HG03025 (cell line): ENCODE results near the gene PFAS.
"Not testable (repeated sequence)": the region's sequence is repeated elsewhere in the genome, so short reads cannot be mapped to it uniquely, and the experiment has no call there.

Experiments used
- ATAC-seq: cut with Tn5 transposase; IDR thresholded peaks from one replicate; pipeline ENCODE4 v1.9.1; 2021; ENCODE audit warnings: mild to moderate bottlenecking, moderate library complexity; ENCODE audit not compliant: unreplicated experiment, low FRiP score

PFAS gene

DNA sequence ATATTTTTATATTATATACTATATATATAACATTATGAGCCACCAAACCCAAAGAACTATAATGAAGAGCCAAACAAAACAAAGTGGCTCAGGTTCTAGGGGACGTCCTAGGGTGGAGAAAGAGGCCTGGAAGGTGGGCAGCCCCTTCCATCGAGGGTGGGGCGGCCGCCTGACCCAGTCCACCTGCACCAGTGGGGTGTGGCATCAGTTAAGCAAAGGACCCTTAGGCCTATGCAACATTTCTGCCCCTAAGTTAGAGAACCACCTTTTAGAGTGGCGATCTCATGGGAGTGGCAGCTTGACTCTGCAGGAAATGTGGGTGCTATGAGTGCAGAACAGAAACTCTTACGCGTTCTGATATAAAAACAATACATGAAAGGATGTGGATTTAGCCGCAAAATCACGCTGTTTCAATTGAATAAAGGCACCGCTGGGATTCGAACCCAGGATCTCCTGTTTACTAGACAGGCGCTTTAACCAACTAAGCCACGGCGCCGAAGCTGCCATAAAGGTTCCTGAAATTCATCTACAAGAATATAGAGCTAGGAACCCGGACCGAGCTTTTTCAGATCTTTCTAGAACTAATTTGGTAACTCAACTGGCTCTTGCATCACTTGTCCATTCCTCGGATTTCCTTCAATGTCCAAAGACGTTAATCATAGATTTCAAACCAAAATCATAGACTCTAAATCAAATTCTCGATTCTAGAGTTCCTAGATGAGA is 23.1 kb upstream of the PFAS start:
- no peak for ATAC-seq

DNA sequence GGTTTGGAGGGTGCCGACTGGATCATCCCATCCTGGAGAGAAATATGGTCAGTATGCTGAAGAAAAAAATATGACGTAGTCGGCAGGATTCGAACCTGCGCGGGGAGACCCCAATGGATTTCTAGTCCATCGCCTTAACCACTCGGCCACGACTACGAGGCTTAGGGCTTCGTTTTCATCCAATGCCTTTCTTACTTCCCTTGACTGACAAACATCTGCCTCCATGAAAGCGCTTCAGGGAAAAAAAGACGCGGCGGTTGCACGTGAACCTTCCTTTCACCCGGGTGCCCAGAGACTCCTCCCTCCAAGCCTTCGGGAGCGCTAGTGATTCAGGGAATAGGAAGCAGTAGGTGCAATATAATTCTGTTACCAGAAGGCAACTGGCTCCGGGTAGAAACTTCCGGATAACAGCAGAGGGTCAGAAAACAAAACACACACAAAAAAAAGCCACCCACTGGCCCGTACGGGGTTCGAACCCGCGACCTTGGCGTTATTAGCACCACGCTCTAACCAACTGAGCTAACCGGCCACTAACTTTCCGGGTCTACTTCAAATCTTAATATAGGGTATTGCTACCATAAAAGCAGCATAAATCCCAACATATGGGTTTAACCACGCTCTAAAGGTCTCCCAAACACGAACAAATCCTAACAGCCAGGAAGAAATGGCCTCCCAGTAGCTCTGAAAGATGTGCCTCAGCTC is 22.4 kb upstream of the PFAS start:
- no peak for ATAC-seq

DNA sequence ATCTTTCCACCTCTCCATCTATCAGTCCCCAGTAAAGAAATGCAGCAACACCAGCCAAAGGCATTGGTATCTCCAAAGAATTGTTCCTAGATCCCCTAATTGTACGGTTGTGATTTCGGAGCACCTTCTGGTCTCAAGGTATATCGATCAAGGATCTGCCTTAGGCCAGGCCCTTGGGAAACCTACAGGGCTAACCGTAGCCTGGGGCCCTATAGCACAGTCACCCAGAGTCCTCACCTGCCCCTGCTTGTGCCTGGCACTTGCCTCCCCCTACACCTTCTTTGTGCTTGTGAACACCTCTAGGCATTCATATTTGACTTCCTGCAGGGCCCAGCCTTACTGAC is 21.9 kb upstream of the PFAS start:
- ATAC-seq: no peak

DNA sequence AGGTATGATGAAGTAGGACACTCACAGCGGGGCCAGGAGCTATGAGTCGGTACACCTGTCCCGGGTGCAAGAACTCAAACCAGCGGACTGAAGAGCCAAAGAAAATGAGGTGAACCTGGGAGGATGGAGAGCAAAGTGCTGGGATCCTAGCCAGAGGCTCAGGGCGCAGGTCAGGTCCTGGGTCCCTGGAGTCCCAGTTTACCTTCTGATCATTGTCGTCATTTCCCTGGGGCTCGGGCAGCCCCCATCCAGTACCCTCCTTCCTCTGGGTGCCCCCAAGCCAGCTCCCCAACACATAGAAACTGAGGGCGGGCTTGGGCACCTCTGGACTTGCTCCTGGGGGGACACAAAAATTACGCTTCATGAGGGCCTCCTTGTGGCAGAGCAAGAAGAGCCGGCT is 17.4 kb upstream of the PFAS start:
- no peak for ATAC-seq

DNA sequence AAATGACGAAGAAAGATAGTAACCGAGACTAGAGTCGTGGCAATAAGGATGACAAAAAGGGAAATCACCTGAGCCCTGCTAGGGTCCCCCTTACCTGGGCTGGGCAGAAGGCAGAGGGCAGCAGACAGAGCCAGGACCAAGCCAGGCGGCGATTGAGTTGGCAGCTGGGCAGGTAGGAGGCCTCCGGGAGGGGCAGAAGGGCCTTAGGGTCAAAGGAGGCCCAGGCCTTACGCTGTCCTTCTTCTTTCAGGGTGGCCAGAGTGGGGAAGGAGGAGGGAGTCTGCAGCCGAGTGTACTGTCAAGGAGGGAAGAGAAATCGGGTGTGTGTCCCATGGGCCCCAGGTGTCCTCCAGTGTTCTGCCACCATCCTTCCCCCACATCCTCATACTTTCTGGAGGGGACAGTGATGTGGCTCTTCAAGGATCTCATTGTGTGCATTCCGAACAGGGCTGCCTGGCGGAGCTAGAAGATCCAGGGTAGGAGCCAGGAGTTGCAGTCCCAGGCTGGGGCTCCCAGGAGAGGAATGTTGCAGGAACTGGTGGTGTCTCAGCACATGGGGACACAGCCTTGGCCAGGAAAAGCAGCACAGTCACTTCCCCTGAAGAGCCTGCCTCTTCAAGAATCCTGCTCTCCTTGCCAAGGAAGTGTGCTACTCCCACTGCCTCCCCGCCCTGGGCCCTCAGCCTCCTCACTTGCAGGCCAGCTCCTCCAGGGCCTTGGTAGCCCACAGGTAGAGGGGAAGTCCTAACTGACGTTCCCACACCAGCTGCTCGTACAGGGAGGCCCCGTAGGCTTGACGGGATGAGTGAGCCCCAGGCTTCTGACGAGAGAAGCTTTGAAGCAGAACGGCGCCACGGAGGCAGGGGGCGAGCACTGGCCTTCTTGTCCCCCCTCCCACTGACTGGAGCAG is 14.5 kb upstream of the PFAS start:
- no peak for ATAC-seq

DNA sequence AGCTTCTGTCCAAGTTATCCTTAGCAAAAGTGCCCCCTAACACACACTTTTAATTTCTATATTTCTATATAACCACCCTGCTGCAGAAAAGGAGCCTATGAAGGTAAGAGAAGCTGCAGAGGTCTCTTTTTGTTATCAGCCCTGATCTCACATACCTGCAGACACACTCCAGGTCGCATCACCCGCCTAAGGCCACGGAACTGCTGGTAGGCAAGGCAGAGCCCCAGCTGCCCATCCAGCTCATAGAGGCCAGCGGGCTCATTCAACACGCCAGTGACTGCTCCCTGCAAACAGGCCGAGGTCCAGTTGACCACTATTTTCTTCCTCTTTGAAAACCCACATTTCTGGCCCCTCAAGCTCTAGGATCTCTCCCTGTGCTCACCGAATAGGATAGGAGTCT is 13.4 kb upstream of the PFAS start:
- no peak for ATAC-seq

DNA sequence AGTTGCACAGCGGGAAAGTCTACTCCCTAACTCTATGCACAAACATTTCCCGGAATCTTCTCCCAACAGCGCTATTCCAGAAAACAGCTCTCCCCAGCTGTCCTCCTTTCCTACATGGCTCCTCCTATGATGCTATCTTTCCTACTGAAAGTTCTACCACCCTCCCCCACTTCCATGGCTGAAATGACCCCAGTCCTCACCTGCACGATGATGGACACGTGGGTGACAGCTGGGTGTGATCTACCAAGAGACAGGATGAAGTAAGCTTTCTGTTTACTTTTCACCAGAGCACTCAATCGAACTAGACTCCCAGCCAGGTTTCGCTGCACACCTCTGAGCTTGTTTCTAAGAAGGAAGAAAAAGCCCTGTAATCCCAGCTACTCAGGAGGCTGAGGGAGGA is 11.9 kb upstream of the PFAS start:
- ATAC-seq: no peak

DNA sequence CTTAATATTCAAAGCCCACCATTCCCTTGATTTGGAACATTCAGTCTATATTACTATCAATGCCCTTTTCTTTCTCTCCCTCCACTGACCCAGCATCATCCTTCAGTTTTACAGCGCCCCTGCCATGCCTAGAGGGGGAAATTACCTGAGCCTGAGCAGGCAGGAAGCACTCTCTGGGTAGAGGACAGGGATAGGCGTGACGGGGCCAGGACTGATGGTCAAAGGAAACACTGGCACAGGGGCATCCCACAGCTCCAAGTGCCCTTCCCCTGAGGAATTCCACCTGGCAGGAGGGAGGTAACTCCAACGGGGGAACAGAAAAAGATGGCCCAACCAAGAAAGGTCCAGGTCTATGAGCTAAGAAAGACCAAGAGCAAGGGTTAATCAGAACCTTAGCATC is 11.2 kb upstream of the PFAS start:
- ATAC-seq: no peak

DNA sequence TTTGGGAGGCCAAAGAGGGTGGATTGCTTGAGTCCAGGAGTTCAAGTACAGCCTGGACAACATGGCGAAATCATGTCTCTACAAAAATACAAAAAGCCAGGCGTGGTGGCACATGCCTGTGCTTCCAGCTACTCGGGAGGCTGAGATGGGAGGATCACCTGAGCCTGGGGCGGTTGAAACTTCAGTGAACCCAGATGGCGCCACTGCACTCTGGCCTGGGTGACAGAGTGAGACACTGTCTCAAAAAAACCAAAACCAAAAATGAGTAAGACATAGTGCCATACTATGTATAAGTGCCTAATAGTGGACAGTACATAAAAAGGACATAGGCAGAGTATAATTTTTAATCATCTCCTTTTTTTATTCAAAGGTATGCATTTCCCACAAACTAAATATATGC is 5.3 kb upstream of the PFAS start:
- ATAC-seq: no peak

DNA sequence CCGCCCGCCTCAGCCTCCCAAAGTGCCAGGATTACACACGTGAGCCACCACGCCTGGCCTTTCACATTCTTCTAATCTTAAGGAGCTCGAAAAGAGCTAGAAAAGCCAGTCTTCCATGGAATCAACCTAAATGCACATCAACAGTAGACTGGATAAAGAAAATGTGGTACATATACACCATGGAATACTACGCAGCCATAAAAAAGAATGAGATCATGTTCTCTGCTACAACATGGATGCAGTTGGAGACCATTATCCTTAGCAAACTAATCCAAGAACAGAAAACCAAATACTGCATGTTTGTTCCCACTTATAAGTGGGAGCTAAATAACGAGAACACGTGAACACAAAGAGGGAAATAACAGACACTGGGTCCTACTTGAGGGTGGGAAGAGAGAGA is 4.3 kb upstream of the PFAS start:
- no peak for ATAC-seq

DNA sequence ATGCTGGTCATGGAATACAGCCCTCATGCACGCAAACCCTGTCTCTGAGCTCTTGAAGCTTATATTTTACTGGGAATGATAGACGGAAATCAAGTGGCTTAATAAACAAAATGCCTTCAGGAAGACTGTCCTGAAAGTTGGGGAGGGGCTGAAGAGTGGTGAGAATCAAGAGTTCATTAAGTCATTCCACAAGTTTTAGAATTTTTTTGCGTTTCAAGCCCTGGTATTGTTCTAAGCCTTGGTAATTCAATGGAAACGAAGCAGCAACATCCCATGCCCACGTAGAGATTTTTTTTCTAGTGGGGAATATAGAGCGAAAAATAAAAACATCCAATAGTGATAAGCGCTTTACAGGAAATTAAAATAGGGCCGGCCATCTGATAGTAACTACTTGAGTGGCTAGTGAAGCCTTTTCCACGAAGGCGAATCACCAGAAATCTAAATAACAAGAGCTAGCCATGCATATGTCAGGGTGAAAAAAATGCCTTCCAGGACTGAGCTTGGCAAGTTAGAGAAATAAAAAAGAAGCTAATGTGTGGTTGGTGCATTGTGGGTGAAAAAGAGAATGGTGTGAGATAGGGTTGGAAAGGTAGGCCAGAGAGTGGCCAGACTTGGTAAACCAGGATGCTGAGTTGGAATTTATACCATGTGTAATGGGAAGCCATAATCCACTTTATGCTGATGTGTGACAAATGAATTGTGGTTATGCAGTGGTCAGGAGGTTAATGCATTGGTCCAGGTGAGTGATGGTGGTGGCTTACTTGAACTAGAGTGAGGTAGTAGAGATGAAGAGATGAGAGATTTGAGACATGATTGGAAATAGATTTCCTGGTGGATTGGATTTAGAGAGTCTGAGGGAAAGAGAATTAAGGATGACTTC is 772 bp downstream of the PFAS start:
- no peak for ATAC-seq

DNA sequence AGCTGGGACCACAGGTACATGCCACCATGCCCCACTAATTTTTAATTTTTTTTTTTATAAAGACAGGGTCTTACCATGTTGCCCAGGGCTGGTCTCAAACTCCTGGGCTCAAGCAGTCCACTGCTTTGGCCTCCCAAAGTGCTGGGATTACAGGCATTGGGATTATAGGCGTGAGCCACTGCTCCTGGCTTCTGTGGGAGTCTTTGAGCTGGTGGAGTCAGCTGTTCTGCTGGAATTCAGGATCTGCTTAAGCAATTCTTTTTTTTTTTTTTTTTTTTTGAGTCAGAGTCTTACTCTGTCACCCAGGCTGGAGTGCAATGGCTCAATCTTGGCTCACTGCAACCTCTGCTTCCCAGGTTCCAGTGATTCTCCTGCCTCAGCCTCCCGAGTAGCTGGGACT is 2.3 kb downstream of the PFAS start:
- not testable (repeated sequence) for ATAC-seq

DNA sequence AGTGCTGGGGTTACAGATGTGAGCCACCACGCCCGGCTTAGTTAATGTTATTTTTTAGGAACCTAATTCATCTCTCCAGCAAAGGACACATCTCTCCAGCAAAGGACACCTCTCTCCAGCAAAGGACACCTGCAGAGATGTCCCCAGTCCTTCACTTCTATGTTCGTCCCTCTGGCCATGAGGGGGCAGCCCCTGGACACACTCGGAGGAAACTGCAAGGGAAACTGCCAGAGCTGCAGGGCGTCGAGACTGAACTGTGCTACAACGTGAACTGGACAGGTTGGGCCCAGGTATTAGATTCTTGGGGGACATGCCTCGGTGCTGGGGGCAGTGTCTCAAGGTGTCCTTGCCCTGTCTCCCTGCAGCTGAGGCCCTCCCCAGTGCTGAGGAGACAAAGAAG is 4.7 kb downstream of the PFAS start:
- no peak for ATAC-seq

DNA sequence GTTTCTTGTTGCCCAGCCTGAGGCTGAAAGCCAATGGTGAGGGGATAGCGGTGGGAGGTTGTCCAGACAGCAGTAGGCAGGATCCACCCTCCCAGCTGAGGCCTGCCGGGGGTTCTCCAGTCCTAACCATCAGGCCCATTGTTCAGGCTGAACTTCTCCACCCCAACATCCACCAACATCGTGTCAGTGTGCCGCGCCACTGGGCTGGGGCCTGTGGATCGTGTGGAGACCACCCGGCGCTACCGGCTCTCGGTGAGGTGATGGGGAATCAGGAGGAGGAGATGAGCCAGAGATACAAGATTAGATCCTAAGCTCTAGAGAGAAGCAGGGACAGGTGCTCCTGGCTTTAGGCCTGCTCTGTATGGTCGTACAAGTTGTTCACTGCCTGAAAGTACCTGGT is 5.8 kb downstream of the PFAS start:
- ATAC-seq: no peak

DNA sequence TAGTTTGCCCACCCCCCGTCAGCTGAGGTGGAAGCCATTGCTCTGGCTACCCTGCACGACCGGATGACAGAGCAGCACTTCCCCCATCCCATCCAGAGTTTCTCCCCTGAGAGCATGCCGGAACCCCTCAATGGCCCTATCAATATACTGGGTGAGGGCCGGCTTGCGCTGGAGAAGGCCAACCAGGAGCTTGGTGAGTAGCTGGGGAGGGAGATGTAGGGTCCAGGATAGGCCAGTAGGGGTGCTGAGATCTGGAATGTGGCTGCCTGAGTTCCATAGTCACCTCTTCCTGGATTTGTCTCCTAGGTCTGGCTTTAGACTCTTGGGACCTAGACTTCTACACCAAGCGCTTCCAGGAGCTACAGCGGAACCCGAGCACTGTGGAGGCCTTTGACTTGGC is 6.4 kb downstream of the PFAS start:
- no peak for ATAC-seq

DNA sequence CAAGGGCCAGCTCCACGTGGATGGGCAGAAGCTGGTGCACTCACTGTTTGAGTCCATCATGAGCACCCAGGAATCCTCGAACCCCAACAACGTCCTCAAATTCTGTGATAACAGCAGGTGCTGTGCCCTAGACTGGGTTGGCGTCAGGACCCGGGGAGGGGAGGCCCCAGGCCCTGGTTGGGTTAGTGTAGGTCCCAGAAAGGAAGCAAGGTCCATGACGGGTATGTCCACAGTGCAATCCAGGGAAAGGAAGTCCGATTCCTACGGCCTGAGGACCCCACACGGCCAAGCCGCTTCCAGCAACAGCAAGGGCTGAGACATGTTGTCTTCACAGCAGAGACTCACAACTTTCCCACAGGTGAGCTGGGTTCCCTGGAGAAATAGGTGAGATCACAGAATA is 7.2 kb downstream of the PFAS start:
- no peak for ATAC-seq

DNA sequence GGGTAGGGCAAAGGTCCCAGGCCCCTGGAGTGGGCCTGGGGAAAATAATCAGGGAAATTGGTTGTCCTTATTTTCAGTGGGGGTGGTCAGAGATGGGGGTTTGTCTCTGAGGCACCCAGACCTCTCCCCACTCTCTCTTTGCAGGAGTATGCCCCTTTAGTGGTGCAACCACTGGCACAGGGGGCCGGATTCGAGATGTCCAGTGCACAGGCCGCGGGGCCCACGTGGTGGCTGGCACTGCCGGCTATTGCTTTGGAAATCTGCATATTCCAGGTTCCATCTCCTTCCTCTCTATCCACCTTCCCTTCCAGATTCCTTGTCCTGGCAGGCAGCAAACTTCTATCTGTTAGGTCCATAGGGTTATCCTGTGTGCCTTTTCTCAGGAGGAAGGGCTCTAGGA is 7.6 kb downstream of the PFAS start:
- no peak for ATAC-seq

DNA sequence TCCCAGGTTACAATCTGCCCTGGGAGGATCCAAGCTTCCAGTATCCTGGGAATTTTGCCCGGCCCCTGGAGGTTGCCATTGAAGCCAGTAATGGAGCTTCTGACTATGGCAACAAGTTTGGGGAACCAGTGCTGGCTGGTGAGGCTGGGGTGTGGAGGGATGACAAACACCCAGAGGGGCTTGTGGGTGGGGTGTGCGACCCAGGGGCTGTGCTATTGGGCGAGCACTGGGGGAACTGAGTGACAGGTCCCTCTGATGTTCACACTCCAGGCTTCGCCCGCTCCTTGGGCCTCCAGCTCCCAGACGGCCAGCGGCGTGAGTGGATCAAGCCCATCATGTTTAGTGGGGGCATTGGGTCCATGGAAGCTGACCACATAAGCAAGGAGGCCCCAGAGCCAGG is 8.7 kb downstream of the PFAS start:
- no peak for ATAC-seq

DNA sequence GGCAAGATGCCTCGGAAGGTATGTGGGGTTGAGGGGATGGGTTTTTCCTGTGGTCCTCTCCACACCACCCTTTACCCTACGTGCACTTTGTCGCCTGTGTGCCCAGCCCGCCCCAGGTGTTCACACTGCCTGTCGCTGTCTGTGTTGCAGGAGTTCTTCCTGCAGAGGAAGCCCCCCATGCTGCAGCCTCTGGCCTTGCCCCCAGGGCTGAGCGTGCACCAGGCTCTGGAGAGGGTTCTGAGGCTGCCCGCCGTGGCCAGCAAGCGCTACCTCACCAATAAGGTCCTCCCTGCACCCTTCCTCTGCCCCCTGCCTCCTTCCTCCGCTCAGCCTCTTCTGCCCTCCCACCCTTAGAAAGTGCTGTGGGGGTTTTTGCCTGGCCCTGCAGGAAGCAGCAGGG is 15.2 kb downstream of the PFAS start:
- ATAC-seq: no peak

DNA sequence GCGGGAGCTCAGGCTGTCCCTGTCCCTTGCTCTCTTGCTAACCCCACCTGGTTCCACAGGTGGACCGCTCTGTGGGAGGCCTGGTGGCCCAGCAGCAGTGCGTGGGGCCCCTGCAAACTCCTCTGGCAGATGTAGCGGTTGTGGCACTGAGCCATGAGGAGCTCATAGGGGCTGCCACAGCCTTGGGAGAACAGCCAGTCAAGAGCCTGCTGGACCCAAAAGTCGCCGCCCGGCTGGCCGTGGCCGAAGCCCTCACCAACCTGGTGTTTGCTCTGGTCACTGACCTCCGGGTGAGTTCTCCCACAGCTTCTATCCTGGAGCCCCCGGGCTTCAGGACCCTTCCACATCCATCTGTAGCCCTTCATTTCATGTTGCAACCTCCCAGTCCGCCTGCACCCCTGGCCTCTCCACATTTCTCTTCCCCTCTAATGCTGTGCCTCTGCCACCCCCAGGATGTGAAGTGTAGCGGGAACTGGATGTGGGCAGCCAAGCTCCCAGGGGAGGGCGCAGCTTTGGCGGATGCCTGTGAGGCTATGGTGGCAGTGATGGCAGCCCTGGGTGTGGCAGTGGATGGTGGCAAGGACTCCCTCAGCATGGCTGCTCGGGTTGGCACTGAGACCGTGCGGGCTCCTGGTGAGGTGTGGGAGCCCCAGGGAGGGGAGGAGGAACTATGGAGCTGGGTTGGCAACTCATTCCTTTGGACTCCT is 15.9 kb downstream of the PFAS start:
- no peak for ATAC-seq
